Measurements from ENCODE around the gene GINS2. TPM values are rescaled to one million over a fixed set of nuclear protein-coding genes. Genes with fewer than 3 reads are reported as not detected.

GINS2 gene
- total RNA-seq, 1 donor from 2014 or later, result 0.25 TPM

- intact Hi-C loops (cut with DNase I), result no loop called here
- no peak for TF ChIP-seq CTCF (IDR thresholded peaks at IDR 0.05)
- TF ChIP-seq POLR2A (IDR thresholded peaks at IDR 0.05), result no peak
- TF ChIP-seq POLR2AphosphoS5 (IDR thresholded peaks at IDR 0.05; ENCODE audit: insufficient read depth in 1 of 2, low read depth in 1 of 2), result no peak
- H3K4me1 ChIP-seq, result no peaks in the 10 kb centered on the region
These were observed 45.1 kb upstream of the GINS2 start for GRCh38 chr16:85733839-85734170.

GRCh38 chr16:85733155-85733838 lies 44.5 kb upstream of the GINS2 start:
- no peak for TF ChIP-seq POLR2A (IDR thresholded peaks at IDR 0.05)
- TF ChIP-seq CTCF (IDR thresholded peaks at IDR 0.05), result no peak
- no peak for TF ChIP-seq POLR2AphosphoS5 (IDR thresholded peaks at IDR 0.05; ENCODE audit: insufficient read depth in 1 of 2, low read depth in 1 of 2)
- no peak for DNase-seq (ENCODE audit: extremely low spot score in 2 of 2)
- intact Hi-C loops (cut with DNase I), result no loop called here
- H3K27me3 ChIP-seq, result no peaks in the 10 kb centered on the region
- no peak overlapping the region for H3K4me3 ChIP-seq
- no peaks in the 10 kb centered on the region for H3K4me1 ChIP-seq
- H3K27ac ChIP-seq, result no peak overlapping the region
- no peaks in the 10 kb centered on the region for H3K36me3 ChIP-seq
- H3K9me3 ChIP-seq, result no peaks in the 10 kb centered on the region

More at GRCh38 chr16:85733839-85734170, 45.1 kb upstream of the GINS2 start:
- no peaks in the 10 kb centered on the region for H3K27me3 ChIP-seq
- DNase-seq (ENCODE audit: extremely low spot score in 2 of 2), result no peak
- H3K36me3 ChIP-seq, result no peaks in the 10 kb centered on the region
- no peak overlapping the region for H3K4me3 ChIP-seq
- H3K9me3 ChIP-seq, result no peaks in the 10 kb centered on the region
- H3K27ac ChIP-seq, result no peak overlapping the region

GRCh38 chr16:85731179-85731578 lies 42.4 kb upstream of the GINS2 start:
- H3K27me3 ChIP-seq, result no peaks in the 10 kb centered on the region
- no peak overlapping the region for H3K4me3 ChIP-seq
- H3K27ac ChIP-seq, result no peak overlapping the region
- no peaks in the 10 kb centered on the region for H3K36me3 ChIP-seq
- intact Hi-C loops (cut with DNase I), result no loop called here
- no peaks in the 10 kb centered on the region for H3K4me1 ChIP-seq
- no peaks in the 10 kb centered on the region for H3K9me3 ChIP-seq
- no peak for DNase-seq (ENCODE audit: extremely low spot score in 2 of 2)
- TF ChIP-seq POLR2A (IDR thresholded peaks at IDR 0.05) (no peak), CTCF (IDR thresholded peaks at IDR 0.05) (no peak), POLR2AphosphoS5 (IDR thresholded peaks at IDR 0.05; ENCODE audit: insufficient read depth in 1 of 2, low read depth in 1 of 2) (no peak)

GRCh38 chr16:85730186-85730465 lies 41.4 kb upstream of the GINS2 start:
- no peaks in the 10 kb centered on the region for H3K27me3 ChIP-seq
- no peaks in the 10 kb centered on the region for H3K36me3 ChIP-seq
- H3K9me3 ChIP-seq, result no peaks in the 10 kb centered on the region
- TF ChIP-seq CTCF (IDR thresholded peaks at IDR 0.05), result no peak
- TF ChIP-seq POLR2A (IDR thresholded peaks at IDR 0.05), result no peak
- TF ChIP-seq POLR2AphosphoS5 (IDR thresholded peaks at IDR 0.05; ENCODE audit: insufficient read depth in 1 of 2, low read depth in 1 of 2), result no peak
- H3K4me3 ChIP-seq, result no peak overlapping the region
- no peaks in the 10 kb centered on the region for H3K4me1 ChIP-seq
- no peak overlapping the region for H3K27ac ChIP-seq
- no peak for DNase-seq (ENCODE audit: extremely low spot score in 2 of 2)
- intact Hi-C loops (cut with DNase I), result no loop called here

GRCh38 chr16:85729452-85730185 lies 40.9 kb upstream of the GINS2 start:
- no peak overlapping the region for H3K27ac ChIP-seq
- H3K9me3 ChIP-seq, result no peaks in the 10 kb centered on the region
- TF ChIP-seq CTCF (IDR thresholded peaks at IDR 0.05) (no peak), POLR2A (IDR thresholded peaks at IDR 0.05) (no peak), POLR2AphosphoS5 (IDR thresholded peaks at IDR 0.05; ENCODE audit: insufficient read depth in 1 of 2, low read depth in 1 of 2) (no peak)
- no peaks in the 10 kb centered on the region for H3K27me3 ChIP-seq
- DNase-seq (ENCODE audit: extremely low spot score in 2 of 2), result no peak
- intact Hi-C loops (cut with DNase I), result no loop called here
- no peak overlapping the region for H3K4me3 ChIP-seq
- H3K4me1 ChIP-seq, result no peaks in the 10 kb centered on the region
- no peaks in the 10 kb centered on the region for H3K36me3 ChIP-seq

All from vagina (tissue), 2 donors.